ENCODE data around the gene GPR18.

- TF ChIP-seq ZEB2 (IDR thresholded peaks at IDR 0.05) (no peak), CREBBP (IDR thresholded peaks at IDR 0.05; ENCODE audit: low read depth, low read length) (no peak), ZFX (CRISPR knock-in tag; IDR thresholded peaks at IDR 0.05) (no peak), RAD21 (CRISPR knock-in tag; conservative IDR thresholded peaks at IDR 0.05 in 1 of 2, IDR thresholded peaks at IDR 0.05 in 1 of 2) (no peak), CTCF (IDR thresholded peaks at IDR 0.05 in 2 of 3, conservative IDR thresholded peaks at IDR 0.05 in 1 of 3; ENCODE audit: insufficient read depth in 2 of 3, low read depth in 1 of 3, low read length in 3 of 3) (no peak), FOXP4 (CRISPR knock-in tag; IDR thresholded peaks at IDR 0.05; ENCODE audit: borderline replicate concordance) (no peak), MYC (IDR thresholded peaks at IDR 0.05; ENCODE audit: low read depth, low read length) (no peak), MYC (CRISPR knock-in tag; IDR thresholded peaks at IDR 0.05; ENCODE audit: borderline replicate concordance, low read depth) (no peak), ETS1 (conservative IDR thresholded peaks at IDR 0.05; ENCODE audit: control insufficient read depth, low read depth, low read length) (no peak), POLR2A (conservative IDR thresholded peaks at IDR 0.05) (no peak), TAF15 (IDR thresholded peaks at IDR 0.05; ENCODE audit: low read depth, low read length) (no peak), PHF21A (IDR thresholded peaks at IDR 0.05; ENCODE audit: borderline replicate concordance, low read depth) (no peak), FOXP1 (CRISPR knock-in tag; IDR thresholded peaks at IDR 0.05) (no peak)
These were observed 41.8 kb upstream of the GPR18 start for GRCh38 chr13:99299920-99300341.
